Measurements from ENCODE around the gene KCTD19.
A peak's percentile ranks its signal among the peaks of the same experiment; 100 is the strongest.

Gene KCTD19

DNA sequence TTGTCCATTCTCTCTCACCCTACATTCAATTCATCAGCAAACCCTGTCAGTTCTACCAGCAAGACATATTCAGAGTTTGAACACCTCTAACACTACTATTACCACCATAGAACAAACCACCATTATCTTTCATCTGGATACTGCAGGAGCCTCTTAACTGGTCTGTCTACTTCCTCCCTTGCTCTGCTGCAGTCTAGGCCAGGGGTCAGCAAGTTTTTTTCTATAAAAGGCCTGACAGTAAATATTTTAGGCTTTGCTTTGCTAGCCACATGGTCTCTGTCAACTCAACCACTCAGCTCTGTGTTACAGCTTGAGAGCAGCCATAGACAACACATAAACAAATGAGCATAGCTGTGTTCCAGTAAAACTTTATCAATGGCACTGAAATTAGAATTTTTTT lies 13.8 kb downstream of the KCTD19 start:
- Histone ChIP-seq H3K9ac (ENCODE audit: low read depth, low read length) (peak overlapping the region; percentile 53), H3K4me3 (ENCODE audit: low read length) (no peak overlapping the region), H3K9me3 (replicated peaks; ENCODE audit: low read length) (no peaks in the 10 kb centered on the region), H3K4me1 (ENCODE audit: control insufficient read depth, insufficient read depth, low read length) (peaks cover 18% of the 10 kb centered on the region), H3K36me3 (ENCODE audit: insufficient read depth, low read length) (no peaks in the 10 kb centered on the region), H3K27me3 (ENCODE audit: control insufficient read depth, insufficient read depth, low read length) (peaks cover 9% of the 10 kb centered on the region), H3K4me2 (ENCODE audit: low read length) (no peak overlapping the region)

DNA sequence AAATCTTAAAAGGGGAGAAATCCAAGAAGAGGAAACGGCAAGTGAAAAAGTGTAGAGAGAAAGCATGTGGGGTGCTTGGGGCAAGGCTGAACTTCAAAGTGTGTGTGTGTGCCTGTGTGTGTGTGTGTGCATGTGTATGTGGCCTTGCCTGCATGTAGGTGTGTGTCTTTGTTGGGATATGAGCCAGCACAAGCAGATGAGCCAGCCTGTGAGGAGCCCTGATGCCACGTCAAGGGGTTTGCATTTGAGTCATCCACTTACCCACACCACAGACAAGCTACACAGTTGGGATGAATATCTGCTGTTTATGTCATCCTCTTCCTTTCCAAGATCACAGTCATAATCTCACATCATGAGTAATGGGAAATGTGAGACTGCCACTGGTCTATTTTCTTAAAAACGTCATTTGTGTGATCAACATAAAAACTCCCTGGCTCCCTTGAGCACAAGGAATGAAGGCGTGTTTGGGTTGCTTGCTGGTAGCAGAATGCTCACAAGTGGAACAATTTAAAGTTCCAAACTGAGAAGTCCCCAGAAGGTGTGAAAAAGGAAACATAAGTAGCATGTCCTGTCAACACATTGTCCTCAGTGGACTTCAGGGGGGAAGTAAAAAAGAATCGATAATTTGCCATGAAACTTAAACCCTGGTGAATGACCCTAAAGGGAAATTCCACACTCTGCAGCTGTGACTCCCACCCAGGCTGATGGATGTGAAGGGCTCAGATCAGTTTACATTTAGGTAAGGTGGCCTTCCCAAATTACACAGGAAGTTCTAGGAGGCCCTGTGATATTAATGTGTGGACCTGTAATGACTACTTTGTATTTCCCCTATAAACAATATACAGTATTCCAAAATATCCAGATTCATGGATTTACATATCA lies 14.7 kb downstream of the KCTD19 start:
- Histone ChIP-seq H3K4me3 (ENCODE audit: low read length) (no peak overlapping the region), H3K4me2 (ENCODE audit: low read length) (peak overlapping the region; percentile 63), H3K36me3 (ENCODE audit: insufficient read depth, low read length) (no peaks in the 10 kb centered on the region), H3K27me3 (ENCODE audit: control insufficient read depth, insufficient read depth, low read length) (peaks cover 2% of the 10 kb centered on the region), H3K9me3 (replicated peaks; ENCODE audit: low read length) (no peaks in the 10 kb centered on the region), H3K9ac (ENCODE audit: low read depth, low read length) (peak overlapping the region; percentile 53), H3K4me1 (ENCODE audit: control insufficient read depth, insufficient read depth, low read length) (peaks cover 18% of the 10 kb centered on the region)

DNA sequence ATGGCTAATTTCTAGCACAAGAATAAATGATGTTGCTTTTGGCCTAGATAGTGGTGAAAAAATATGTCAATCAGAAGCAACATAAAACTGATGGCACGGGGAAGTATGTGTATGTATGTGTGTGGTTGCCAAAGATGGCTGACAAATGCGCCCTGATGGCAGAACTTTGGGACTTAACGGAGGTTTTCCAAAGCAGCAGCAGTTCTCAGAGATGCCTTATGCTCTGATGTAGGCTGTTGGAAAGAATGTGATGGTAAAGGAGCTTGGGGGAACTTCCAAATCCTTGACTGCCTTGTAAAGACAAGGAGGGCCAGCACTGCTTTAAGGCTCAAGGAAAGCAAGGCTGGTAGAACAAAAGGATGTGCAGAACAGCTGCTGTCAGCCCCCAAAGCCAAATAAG lies 16.0 kb downstream of the KCTD19 start:
- Histone ChIP-seq H3K4me3 (ENCODE audit: low read length) (no peak overlapping the region), H3K4me2 (ENCODE audit: low read length) (no peak overlapping the region), H3K36me3 (ENCODE audit: insufficient read depth, low read length) (no peaks in the 10 kb centered on the region), H3K4me1 (ENCODE audit: control insufficient read depth, insufficient read depth, low read length) (peaks cover 18% of the 10 kb centered on the region), H3K9me3 (replicated peaks; ENCODE audit: low read length) (no peaks in the 10 kb centered on the region), H3K27me3 (ENCODE audit: control insufficient read depth, insufficient read depth, low read length) (no peaks in the 10 kb centered on the region), H3K9ac (ENCODE audit: low read depth, low read length) (no peak overlapping the region)

DNA sequence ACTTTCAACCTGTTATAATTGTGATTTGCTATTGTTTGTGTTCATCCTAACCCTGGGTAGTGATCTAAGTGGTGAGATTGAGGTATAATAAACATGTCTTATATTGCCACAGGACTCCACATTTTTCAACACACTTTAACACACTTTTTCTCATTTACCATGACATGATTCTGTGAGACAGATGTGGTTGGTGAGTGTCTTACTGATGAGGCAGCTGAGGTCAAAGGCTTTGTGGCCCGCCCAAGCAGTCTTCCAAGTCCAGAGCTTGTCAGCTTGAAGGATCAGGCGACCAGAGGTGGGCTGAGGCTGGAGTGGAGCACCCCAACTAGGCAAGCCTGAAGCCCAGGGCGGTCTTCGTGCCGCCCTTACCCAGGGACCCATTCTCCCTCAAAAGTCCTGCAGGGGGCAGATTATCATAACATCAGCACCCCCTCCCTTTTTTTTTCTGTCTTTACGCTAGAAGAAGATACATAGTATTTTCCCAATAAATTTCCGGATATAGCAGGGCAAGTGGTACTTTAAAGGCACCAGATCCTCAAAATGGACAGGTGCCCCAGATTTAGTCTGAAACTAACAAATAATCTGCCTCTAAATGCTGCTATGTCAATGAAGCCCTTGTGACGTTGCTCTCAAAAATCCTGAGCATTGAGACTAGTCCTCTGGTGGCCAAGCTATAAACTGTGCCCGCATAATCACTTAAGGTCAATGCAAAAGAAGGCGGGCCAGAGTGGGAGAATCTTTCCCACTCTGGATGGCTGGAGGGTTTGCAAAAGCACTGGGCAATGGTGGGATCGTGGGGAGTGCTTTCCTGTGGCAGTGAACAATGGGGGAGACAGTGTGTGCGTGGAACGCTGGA lies 21.1 kb downstream of the KCTD19 start:
- Histone ChIP-seq H3K36me3 (ENCODE audit: insufficient read depth, low read length) (no peaks in the 10 kb centered on the region), H3K4me2 (ENCODE audit: low read length) (no peak overlapping the region), H3K9me3 (replicated peaks; ENCODE audit: low read length) (no peaks in the 10 kb centered on the region), H3K4me3 (ENCODE audit: low read length) (no peak overlapping the region), H3K9ac (ENCODE audit: low read depth, low read length) (no peak overlapping the region), H3K4me1 (ENCODE audit: control insufficient read depth, insufficient read depth, low read length) (peaks cover 7% of the 10 kb centered on the region), H3K27me3 (ENCODE audit: control insufficient read depth, insufficient read depth, low read length) (peaks cover 7% of the 10 kb centered on the region)

DNA sequence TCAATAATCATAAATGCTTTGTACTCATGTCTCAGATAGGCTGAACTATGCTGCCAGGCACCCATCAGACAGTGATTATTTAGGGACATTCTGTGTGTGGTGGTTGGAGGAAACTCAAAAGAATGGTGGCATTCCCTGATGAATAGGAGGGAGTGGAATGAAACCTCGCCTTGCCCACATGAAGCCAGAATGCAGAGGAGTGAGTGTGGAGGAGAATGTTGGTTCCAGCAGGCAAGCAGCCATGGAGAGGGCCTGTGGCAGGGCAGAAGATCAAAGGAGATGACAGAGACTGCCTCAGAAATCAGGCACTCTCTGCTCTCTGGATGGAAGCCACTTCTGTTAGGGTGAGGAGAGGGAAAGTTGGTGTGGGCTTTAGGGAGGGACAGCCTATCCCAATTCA lies 22.5 kb downstream of the KCTD19 start:
- Histone ChIP-seq H3K4me2 (ENCODE audit: low read length) (no peak overlapping the region), H3K27me3 (ENCODE audit: control insufficient read depth, insufficient read depth, low read length) (peaks cover 15% of the 10 kb centered on the region), H3K4me1 (ENCODE audit: control insufficient read depth, insufficient read depth, low read length) (peaks cover 7% of the 10 kb centered on the region), H3K9ac (ENCODE audit: low read depth, low read length) (no peak overlapping the region), H3K4me3 (ENCODE audit: low read length) (no peak overlapping the region), H3K9me3 (replicated peaks; ENCODE audit: low read length) (no peaks in the 10 kb centered on the region), H3K36me3 (ENCODE audit: insufficient read depth, low read length) (no peaks in the 10 kb centered on the region)

DNA sequence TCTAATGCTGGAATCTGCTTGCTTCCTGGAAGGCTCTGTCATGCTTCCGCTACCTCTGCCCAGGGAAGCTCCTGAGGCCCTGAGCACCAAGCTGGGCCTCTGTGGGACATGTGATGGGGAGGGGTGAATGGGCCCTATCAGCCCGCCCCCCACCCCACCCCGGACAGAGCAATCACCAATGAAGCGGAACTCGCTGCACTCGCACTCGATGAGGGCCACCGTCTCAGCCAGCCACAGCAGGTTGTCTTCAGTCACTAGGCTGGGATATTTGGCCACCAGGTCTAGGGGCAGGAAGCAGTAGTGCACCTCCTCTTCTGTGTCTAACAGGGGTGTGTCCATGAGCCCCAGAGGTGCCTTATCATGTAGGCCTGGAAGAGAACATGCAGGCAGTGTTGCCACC lies 23.6 kb downstream of the KCTD19 start:
- no peaks in the 10 kb centered on the region for H3K36me3 ChIP-seq (ENCODE audit: insufficient read depth, low read length)
- H3K27me3 ChIP-seq (ENCODE audit: control insufficient read depth, insufficient read depth, low read length): peaks cover 24% of the 10 kb centered on the region
- no peak overlapping the region for H3K4me2 ChIP-seq (ENCODE audit: low read length)
- H3K9me3 ChIP-seq (replicated peaks; ENCODE audit: low read length): no peaks in the 10 kb centered on the region
- H3K4me3 ChIP-seq (ENCODE audit: low read length): no peak overlapping the region
- peaks cover 7% of the 10 kb centered on the region for H3K4me1 ChIP-seq (ENCODE audit: control insufficient read depth, insufficient read depth, low read length)
- H3K9ac ChIP-seq (ENCODE audit: low read depth, low read length): no peak overlapping the region

DNA sequence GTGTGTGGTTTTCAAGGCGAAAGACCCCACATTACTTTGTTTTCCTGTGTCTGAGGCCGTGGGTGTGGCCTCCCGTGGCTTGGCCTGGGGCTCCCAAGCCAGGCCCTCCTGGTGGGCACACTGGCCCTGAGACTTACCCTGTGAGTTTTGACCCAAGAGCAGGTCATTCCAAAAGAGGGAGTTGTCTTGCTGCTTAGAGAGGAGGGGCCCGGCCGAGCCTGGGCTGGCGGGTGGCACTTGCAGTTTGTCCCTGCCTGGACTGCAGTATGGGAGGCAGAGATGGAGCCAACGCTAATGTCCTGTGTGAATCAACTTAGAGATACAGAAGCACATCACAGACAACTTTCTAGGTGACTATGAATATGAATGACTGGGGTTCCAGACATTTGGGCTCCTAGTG lies 24.5 kb downstream of the KCTD19 start:
- peaks cover 7% of the 10 kb centered on the region for H3K4me1 ChIP-seq (ENCODE audit: control insufficient read depth, insufficient read depth, low read length)
- no peak overlapping the region for H3K4me2 ChIP-seq (ENCODE audit: low read length)
- H3K36me3 ChIP-seq (ENCODE audit: insufficient read depth, low read length): no peaks in the 10 kb centered on the region
- no peak overlapping the region for H3K9ac ChIP-seq (ENCODE audit: low read depth, low read length)
- H3K27me3 ChIP-seq (ENCODE audit: control insufficient read depth, insufficient read depth, low read length): peaks cover 27% of the 10 kb centered on the region
- no peaks in the 10 kb centered on the region for H3K9me3 ChIP-seq (replicated peaks; ENCODE audit: low read length)
- H3K4me3 ChIP-seq (ENCODE audit: low read length): no peak overlapping the region

DNA sequence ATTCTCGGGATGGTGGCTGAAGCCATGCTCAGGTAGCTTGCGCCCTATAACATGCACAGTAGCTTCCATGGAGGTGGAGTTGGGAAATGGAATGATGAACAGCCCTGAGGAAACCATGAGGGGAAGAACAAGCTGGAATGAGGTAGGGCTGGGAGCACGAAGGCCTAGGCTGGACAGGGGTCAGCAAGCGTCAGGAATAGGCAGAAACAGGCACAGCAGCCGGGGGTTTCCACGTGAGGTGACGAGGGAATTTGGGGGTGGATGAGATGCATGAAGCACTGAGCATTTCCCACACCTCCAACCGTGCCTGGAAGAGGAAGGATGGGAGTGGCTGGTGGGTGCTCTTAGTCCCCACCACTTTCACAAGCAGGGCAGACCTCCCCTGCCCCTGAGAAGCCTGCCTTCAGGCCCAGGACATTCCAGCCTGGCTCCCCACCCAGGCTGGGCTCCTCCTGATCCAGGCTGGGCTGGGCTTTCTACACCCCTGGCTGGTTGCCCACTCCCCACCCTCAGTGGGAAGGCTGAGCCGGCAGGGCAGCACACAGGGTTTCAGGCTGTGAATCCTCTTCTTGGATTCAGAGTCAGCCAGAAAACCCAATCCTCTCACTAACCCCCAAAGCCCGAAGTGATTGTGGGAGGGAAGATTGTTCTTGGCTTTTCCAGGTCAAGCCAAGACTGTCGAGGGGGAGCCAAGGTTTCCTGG lies 25.3 kb downstream of the KCTD19 start:
- Histone ChIP-seq H3K4me2 (ENCODE audit: low read length) (no peak overlapping the region), H3K9ac (ENCODE audit: low read depth, low read length) (no peak overlapping the region), H3K27me3 (ENCODE audit: control insufficient read depth, insufficient read depth, low read length) (peaks cover 27% of the 10 kb centered on the region), H3K36me3 (ENCODE audit: insufficient read depth, low read length) (no peaks in the 10 kb centered on the region), H3K9me3 (replicated peaks; ENCODE audit: low read length) (no peaks in the 10 kb centered on the region), H3K4me1 (ENCODE audit: control insufficient read depth, insufficient read depth, low read length) (peaks cover 16% of the 10 kb centered on the region), H3K4me3 (ENCODE audit: low read length) (no peak overlapping the region)

DNA sequence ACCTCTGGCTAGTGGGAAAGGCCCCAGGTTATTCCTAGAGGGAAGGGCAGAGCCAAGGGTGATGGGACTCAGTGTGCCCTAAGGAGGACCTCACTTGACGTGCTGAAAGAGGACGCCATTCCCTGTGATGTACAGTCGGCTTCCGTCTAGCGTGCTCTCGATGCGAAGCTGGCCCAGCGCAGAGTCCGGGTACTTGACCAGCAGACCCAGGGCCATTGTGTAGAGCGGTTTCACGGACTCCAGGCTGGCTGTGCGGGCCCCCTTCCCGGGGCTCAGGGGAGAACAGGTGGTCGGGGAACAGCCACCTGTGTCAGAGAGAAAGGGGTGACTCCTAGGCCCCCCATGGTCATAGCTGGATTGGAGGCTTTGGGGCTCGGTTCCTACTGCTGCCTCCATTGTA lies 27.3 kb downstream of the KCTD19 start:
- Histone ChIP-seq H3K4me3 (ENCODE audit: low read length) (no peak overlapping the region), H3K4me1 (ENCODE audit: control insufficient read depth, insufficient read depth, low read length) (peaks cover 15% of the 10 kb centered on the region), H3K9me3 (replicated peaks; ENCODE audit: low read length) (no peaks in the 10 kb centered on the region), H3K9ac (ENCODE audit: low read depth, low read length) (no peak overlapping the region), H3K27me3 (ENCODE audit: control insufficient read depth, insufficient read depth, low read length) (peaks cover 41% of the 10 kb centered on the region), H3K4me2 (ENCODE audit: low read length) (no peak overlapping the region), H3K36me3 (ENCODE audit: insufficient read depth, low read length) (no peaks in the 10 kb centered on the region)

DNA sequence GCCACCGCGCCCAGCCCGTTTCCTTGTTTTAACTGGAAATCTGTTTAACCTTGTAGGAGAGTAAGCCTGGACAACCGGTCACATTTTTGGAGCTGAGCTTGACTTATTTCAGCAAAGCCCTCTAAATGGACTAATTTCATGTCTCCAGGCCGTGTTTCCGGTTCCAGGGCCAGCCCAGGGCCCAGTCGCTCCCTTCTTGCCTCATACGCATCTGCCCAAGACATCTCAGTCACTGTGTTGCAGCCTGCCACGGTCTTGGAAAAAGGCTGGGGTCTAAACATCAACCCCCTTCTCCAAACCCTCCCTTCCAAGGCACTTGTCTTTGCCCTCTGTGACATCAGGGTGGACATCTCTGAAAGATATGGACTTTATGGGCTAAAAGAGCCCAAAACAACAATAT lies 28.3 kb downstream of the KCTD19 start:
- Histone ChIP-seq H3K9me3 (replicated peaks; ENCODE audit: low read length) (no peaks in the 10 kb centered on the region), H3K36me3 (ENCODE audit: insufficient read depth, low read length) (no peaks in the 10 kb centered on the region), H3K4me3 (ENCODE audit: low read length) (no peak overlapping the region), H3K27me3 (ENCODE audit: control insufficient read depth, insufficient read depth, low read length) (peaks cover 51% of the 10 kb centered on the region), H3K4me1 (ENCODE audit: control insufficient read depth, insufficient read depth, low read length) (peaks cover 9% of the 10 kb centered on the region), H3K9ac (ENCODE audit: low read depth, low read length) (no peak overlapping the region), H3K4me2 (ENCODE audit: low read length) (no peak overlapping the region)

DNA sequence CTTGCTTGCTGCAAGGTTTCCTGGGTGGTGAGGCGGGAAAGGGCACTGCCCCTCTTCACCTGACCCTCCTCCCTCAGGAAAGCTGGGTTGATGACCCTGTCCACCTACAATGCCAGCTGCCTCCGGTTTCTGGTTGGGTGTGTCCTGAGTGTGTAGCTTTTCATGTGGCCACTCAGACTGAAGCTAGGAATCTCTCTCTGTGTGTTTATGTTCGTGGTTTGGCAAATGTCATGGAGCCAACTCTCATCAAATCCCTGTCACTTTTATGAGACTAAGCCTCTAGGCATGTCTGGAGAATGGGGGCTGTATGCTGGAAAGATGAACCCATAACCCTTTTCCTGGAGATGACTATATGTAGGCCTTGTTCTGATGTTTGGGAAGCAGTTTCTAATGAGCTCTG lies 30.1 kb downstream of the KCTD19 start:
- H3K4me2 ChIP-seq (ENCODE audit: low read length): no peak overlapping the region
- peaks cover 9% of the 10 kb centered on the region for H3K4me1 ChIP-seq (ENCODE audit: control insufficient read depth, insufficient read depth, low read length)
- H3K4me3 ChIP-seq (ENCODE audit: low read length): no peak overlapping the region
- no peak overlapping the region for H3K9ac ChIP-seq (ENCODE audit: low read depth, low read length)
- H3K9me3 ChIP-seq (replicated peaks; ENCODE audit: low read length): no peaks in the 10 kb centered on the region
- H3K36me3 ChIP-seq (ENCODE audit: insufficient read depth, low read length): no peaks in the 10 kb centered on the region
- peaks cover 61% of the 10 kb centered on the region for H3K27me3 ChIP-seq (ENCODE audit: control insufficient read depth, insufficient read depth, low read length)
